ENCODE data around the gene CMTM8.
"Not testable (repeated sequence)": the region's sequence is repeated elsewhere in the genome, so short reads cannot be mapped to it uniquely, and the experiment has no call there.

Gene CMTM8

DNA sequence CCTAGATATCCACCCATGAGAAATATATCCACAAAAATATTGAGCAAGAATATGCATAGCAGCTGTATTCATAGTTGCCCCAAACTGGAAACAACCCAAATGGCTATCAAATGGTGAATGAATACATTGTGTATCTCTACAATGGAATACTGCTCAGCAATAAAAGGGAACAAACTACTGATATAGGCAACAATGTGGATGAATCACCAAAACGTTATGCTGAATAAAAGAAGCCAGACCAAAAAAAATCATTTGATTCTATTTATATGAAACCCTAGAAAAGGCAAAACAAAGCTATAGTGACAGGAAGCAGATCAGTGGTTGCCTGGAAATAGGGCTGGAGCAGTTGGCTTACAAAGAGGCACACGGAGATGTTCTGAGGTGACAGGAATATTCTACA is 137.6 kb downstream of the CMTM8 start:
- DNase-seq (ENCODE audit: low read depth) = no peak
- no peak overlapping the region for H3K4me3 ChIP-seq (ENCODE audit: low read depth, low read length)
- TF ChIP-seq, protein P1, sequence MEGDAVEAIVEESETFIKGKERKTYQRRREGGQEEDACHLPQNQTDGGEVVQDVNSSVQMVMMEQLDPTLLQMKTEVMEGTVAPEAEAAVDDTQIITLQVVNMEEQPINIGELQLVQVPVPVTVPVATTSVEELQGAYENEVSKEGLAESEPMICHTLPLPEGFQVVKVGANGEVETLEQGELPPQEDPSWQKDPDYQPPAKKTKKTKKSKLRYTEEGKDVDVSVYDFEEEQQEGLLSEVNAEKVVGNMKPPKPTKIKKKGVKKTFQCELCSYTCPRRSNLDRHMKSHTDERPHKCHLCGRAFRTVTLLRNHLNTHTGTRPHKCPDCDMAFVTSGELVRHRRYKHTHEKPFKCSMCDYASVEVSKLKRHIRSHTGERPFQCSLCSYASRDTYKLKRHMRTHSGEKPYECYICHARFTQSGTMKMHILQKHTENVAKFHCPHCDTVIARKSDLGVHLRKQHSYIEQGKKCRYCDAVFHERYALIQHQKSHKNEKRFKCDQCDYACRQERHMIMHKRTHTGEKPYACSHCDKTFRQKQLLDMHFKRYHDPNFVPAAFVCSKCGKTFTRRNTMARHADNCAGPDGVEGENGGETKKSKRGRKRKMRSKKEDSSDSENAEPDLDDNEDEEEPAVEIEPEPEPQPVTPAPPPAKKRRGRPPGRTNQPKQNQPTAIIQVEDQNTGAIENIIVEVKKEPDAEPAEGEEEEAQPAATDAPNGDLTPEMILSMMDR (IDR thresholded peaks at IDR 0.05; ENCODE audit: insufficient read depth, low read depth, low read length, missing control alignments) = no peak

DNA sequence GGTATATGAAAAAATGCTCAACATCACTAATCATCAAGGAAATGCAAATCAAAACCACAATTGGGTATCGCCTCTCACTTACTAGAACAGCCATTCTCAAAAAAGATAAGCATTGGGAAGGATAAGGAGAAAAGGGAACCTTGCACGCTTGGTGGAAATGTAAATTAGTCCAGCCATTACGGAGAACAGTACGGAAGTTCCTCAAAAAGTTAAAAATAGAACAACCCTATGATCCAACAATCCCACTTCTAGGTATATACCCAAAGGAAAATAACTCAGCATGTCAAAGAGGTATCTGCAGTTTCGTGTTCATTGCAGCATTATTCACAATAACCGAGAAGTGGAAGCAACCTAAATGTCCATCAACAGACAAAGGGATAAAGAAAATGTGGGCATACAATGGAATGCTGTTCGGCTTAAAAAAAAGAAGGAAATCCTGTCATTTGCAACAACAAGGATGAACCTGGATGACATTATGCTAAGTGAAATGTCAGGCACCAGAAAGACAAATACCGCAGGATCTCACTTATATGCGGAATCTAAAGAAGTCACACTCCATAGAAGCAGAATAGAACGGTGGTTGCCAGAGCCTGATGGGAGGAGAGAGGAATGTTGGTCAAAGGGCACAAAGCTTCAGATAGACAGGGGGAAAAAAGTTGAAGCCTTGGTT is 141.5 kb downstream of the CMTM8 start:
- H3K4me3 ChIP-seq (ENCODE audit: low read depth, low read length) = no peak overlapping the region
- TF ChIP-seq, protein P1 (IDR thresholded peaks at IDR 0.05; ENCODE audit: insufficient read depth, low read depth, low read length, missing control alignments) = no peak
- no peak for DNase-seq (ENCODE audit: low read depth)

DNA sequence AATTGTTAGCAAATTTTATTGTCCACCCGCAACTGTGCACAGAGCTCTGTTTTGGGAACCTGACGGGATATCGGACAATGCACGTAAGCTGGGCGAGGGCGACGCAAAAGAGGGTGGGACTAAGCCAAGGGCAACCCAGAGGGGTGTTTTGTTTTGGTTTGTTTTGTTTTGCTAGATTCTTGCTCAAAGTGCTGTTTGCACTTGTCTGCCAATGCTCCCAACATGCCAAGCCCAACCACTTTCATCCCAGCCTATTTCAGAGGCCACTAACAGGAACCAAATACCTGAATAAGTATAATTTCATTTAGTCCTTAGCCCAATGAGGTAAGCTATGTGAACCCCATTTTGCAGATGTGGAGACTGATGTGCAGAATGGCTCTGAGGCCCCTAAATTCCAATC is 143.4 kb downstream of the CMTM8 start:
- no peak for DNase-seq (ENCODE audit: low read depth)
- no peak overlapping the region for H3K4me3 ChIP-seq (ENCODE audit: low read depth, low read length)
- TF ChIP-seq, protein P1 (IDR thresholded peaks at IDR 0.05; ENCODE audit: insufficient read depth, low read depth, low read length, missing control alignments) = no peak

DNA sequence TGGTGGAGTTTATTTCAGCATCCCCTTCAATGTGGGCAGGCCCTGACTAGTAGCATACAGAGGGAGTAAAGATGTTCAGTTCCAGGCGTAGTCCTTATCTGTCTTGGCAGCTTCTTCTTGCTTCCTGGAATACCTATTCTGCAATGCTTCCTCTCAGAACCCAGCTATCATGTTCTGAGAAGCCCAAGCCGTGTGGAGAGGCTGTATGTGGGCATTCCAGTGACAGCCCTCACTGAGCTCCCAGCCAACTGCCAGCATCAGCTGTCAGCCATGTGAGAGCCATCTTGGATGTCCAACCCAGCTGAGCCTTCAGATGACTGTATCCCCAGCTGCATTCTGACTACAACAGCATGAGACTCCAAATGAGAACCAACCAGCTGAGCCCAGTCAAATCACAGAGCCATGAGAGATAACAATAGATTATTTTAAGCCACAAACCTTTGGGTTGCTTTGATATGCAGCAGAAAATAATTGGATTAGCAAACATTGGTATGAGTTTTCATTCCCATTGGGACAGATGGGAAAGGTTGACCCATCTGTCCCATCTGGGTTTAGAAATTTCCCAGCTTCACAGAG is 144.7 kb downstream of the CMTM8 start:
- no peak for DNase-seq (ENCODE audit: low read depth)
- no peak overlapping the region for H3K4me3 ChIP-seq (ENCODE audit: low read depth, low read length)
- TF ChIP-seq, protein P1 (IDR thresholded peaks at IDR 0.05; ENCODE audit: insufficient read depth, low read depth, low read length, missing control alignments) = no peak

DNA sequence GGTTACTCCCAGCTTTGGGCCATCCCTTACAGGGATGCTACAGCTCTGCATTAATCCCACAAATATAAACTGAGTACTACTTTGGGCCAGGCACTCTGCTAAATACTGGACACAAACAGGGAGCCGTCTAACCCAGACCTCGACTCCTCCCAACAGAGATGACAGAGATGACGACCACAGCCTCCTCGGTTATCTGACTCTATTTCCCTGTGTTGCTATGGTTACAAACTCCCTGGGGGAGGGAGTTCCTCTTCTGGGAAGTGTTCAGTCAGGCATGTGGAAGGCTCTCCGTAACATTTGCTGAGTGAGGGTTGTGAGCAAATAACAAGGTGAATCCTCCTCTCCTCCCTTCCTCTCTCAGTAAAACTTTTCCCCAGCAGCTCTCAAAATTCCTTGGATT is 146.5 kb downstream of the CMTM8 start:
- no peak overlapping the region for H3K4me3 ChIP-seq (ENCODE audit: low read depth, low read length)
- no peak for DNase-seq (ENCODE audit: low read depth)
- TF ChIP-seq, protein P1 (IDR thresholded peaks at IDR 0.05; ENCODE audit: insufficient read depth, low read depth, low read length, missing control alignments) = no peak

DNA sequence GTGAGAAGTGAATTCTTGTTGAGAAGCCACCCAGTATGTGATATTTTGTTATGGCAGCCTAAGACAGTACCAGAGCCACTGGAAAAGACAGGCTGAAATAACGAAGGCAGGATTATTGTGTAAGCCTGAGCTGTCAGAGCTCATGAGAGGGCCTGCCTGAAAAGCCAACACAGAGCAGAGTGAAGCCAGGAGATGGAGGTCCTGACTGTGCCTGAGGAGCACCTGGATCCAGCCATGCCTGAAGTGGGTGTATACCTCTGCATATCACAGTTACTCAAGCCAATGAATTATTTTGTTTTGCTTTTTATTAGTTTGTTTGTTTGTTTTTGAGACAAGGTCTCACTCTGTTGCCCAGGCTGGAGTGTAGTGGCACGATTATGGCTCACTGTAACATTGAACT is 149.0 kb downstream of the CMTM8 start:
- TF ChIP-seq, protein P1 (IDR thresholded peaks at IDR 0.05; ENCODE audit: insufficient read depth, low read depth, low read length, missing control alignments) = no peak
- H3K4me3 ChIP-seq (ENCODE audit: low read depth, low read length) = no peak overlapping the region
- DNase-seq (ENCODE audit: low read depth) = no peak

DNA sequence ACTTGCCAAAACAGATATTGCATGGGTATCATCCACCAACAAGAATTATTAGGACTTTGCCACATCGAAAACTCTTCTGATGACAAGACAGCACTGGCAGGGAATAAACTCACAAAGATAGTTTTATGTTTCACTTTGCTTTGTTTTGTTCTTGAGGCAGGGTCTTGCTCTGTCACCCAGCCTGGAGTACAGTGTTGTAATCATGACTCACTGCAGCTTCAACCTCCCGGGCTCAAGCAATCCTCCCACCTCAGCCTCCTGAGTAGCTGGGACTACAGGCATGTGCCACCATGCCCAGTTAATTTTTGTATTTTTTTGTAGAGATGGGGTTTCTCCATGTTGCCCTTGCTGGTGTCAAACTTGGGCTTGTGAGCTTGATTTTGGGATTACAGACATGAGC is 151.1 kb downstream of the CMTM8 start:
- H3K4me3 ChIP-seq (ENCODE audit: low read depth, low read length); DNase-seq (ENCODE audit: low read depth): not testable (repeated sequence)

Data from GM12865 (cell line).